Measurements from ENCODE around the gene SCD5. TPM values are rescaled to one million over a fixed set of nuclear protein-coding genes. Genes with fewer than 3 reads are reported as not detected.
"Not testable (repeated sequence)": the region's sequence is repeated elsewhere in the genome, so short reads cannot be mapped to it uniquely, and the experiment has no call there.

SCD5 gene
- total RNA-seq, 4 donors from 2014 or later = 0.70 to 5.0 (median 3.0) TPM

DNA sequence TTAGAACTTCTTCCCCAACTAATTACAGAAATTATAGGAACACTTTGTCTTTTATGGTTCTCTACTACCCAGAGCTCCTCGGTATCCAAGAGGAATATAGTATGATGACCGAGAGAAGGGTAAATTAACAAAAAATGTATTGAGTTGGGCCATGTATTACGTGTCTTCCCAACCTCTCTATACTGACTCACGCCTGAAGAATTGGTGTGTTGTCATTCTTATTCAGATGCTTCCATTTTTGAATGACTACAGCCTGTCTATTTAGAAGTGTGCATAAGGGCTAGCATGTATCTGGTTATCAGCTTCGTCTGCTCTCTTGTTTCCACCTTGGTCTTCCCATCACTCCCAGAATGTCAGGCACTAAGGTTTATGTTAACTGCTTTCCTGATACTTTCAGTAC lies 24.5 kb upstream of the SCD5 start:
- no peak for DNase-seq
- Histone ChIP-seq H3K27me3 (no peaks in the 10 kb centered on the region), H3K4me3 (no peak overlapping the region), H3K36me3 (peaks cover 0 to 100% (median 0%) of the 10 kb centered on the region in 3 donors), H3K9me3 (no peaks in the 10 kb centered on the region), H3K4me1 (no peaks in the 10 kb centered on the region), H3K27ac (no peak overlapping the region)
- TF ChIP-seq, protein P1, sequence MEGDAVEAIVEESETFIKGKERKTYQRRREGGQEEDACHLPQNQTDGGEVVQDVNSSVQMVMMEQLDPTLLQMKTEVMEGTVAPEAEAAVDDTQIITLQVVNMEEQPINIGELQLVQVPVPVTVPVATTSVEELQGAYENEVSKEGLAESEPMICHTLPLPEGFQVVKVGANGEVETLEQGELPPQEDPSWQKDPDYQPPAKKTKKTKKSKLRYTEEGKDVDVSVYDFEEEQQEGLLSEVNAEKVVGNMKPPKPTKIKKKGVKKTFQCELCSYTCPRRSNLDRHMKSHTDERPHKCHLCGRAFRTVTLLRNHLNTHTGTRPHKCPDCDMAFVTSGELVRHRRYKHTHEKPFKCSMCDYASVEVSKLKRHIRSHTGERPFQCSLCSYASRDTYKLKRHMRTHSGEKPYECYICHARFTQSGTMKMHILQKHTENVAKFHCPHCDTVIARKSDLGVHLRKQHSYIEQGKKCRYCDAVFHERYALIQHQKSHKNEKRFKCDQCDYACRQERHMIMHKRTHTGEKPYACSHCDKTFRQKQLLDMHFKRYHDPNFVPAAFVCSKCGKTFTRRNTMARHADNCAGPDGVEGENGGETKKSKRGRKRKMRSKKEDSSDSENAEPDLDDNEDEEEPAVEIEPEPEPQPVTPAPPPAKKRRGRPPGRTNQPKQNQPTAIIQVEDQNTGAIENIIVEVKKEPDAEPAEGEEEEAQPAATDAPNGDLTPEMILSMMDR (IDR thresholded peaks at IDR 0.05) = no peak
- TF ChIP-seq POLR2A (IDR thresholded peaks at IDR 0.05) = no peak

DNA sequence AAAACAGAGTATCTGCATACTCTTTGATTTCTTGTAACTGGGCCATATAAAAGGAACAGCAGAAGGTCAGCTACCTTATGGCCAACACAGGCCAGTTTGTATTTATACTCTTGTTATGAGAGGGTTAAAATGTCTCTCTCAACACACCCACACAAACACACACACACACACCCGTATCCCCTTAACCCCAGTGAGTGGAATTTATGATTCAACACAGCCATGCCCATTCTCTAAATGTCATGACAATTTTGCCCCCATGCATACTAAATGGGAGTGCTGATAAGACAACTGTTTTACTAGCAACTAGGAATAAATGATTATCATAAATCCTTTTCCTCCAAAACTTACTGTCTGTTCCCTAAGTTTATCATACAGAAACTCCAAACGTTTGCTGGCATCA lies 22.1 kb upstream of the SCD5 start:
- H3K9me3 ChIP-seq = no peaks in the 10 kb centered on the region
- no peaks in the 10 kb centered on the region for H3K27me3 ChIP-seq
- TF ChIP-seq, protein P1 (IDR thresholded peaks at IDR 0.05) = no peak
- no peak for TF ChIP-seq POLR2A (IDR thresholded peaks at IDR 0.05)
- DNase-seq = no peak
- H3K4me1 ChIP-seq = no peaks in the 10 kb centered on the region
- peaks cover 0 to 92% (median 0%) of the 10 kb centered on the region in 3 donors for H3K36me3 ChIP-seq
- no peak overlapping the region for H3K4me3 ChIP-seq
- H3K27ac ChIP-seq = no peak overlapping the region

DNA sequence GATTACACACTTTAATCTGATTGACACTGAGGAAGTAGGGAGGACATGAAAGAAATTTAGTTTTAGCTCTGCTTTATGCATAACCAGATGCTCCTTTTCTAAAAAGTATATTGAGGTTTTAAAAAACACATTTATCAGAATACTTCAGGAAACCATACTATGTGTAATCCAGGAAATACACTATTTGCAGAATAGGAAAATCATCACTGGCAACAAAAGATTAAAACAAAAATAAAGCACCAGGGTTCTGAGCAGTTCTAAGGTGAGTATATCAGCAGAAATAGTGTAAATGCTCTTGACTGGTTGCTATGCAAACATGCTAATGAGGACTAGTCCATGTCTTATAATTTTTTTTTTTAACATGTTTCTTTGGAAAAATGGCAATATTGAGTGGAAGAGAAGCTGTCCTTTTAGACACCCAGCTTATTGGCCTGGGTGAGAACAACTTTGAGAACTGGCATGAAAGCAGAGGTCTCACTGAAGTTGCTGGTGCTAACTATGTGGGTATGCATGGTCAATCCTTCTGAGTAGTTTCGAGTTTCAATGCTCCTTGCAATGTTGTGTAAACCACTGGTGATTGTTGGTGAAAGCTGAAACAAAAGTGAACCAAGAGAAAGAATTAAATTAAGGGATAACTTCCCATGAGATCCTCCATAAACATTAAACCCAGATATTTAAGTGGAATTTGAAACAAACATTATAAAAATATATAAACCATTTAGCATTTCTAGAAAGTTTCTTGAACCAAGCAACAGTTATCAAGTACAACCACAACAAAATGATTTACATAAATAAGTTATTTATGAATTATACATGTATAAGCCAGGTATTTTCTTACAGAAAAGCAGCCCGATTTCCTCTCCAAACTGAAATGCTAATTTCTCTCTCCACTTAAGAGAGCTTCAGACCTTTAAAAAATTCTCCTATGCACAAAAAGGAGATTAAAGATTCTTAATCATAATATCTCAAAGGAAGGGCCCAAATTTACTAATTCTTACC lies 20.4 kb upstream of the SCD5 start:
- H3K27me3 ChIP-seq = no peaks in the 10 kb centered on the region
- H3K4me1 ChIP-seq = no peaks in the 10 kb centered on the region
- no peak overlapping the region for H3K27ac ChIP-seq
- H3K9me3 ChIP-seq = no peaks in the 10 kb centered on the region
- peaks cover 0 to 75% (median 0%) of the 10 kb centered on the region in 3 donors for H3K36me3 ChIP-seq
- TF ChIP-seq POLR2A (IDR thresholded peaks at IDR 0.05) = no peak
- TF ChIP-seq, protein P1 (IDR thresholded peaks at IDR 0.05) = no peak
- DNase-seq = no peak
- no peak overlapping the region for H3K4me3 ChIP-seq

- not testable (repeated sequence) for H3K4me3 ChIP-seq, H3K27me3 ChIP-seq, H3K9me3 ChIP-seq, H3K4me1 ChIP-seq, DNase-seq, H3K27ac ChIP-seq
- peaks cover 0 to 54% (median 0%) of the 10 kb centered on the region in 3 donors for H3K36me3 ChIP-seq
These were observed 18.3 kb upstream of the SCD5 start for GRCh38 chr4:82816874-82817273.

- DNase-seq = no peak
- Histone ChIP-seq H3K27me3 (no peaks in the 10 kb centered on the region), H3K4me3 (no peak overlapping the region), H3K27ac (no peak overlapping the region), H3K4me1 (no peaks in the 10 kb centered on the region), H3K9me3 (no peaks in the 10 kb centered on the region), H3K36me3 (peaks cover 0 to 26% (median 0%) of the 10 kb centered on the region in 3 donors)
- TF ChIP-seq, protein P1 (IDR thresholded peaks at IDR 0.05) = no peak
- TF ChIP-seq POLR2A (IDR thresholded peaks at IDR 0.05) = no peak
These were observed 15.4 kb upstream of the SCD5 start for GRCh38 chr4:82814034-82814433.

GRCh38 chr4:82811838-82812341 lies 13.3 kb upstream of the SCD5 start:
- no peak for TF ChIP-seq POLR2A (IDR thresholded peaks at IDR 0.05)
- TF ChIP-seq, protein P1 (IDR thresholded peaks at IDR 0.05) = no peak
- Histone ChIP-seq H3K27ac (peak overlapping the region in 2 of 4 donors; percentile 8 to 58), H3K4me1 (no peaks in the 10 kb centered on the region), H3K4me3 (no peak overlapping the region), H3K27me3 (no peaks in the 10 kb centered on the region), H3K36me3 (peaks cover 0 to 4% (median 0%) of the 10 kb centered on the region in 3 donors), H3K9me3 (no peaks in the 10 kb centered on the region)
- no peak for DNase-seq

All from Peyer's patch (tissue), 4 donors.